ENCODE results near the gene SLC39A2.

Gene SLC39A2

GRCh38 chr14:21047378-21047781 lies 48.3 kb downstream of the SLC39A2 start:
- no peak for DNase-seq (ENCODE audit: low spot score)

GRCh38 chr14:21048638-21049037 lies 49.5 kb downstream of the SLC39A2 start:
- no peak for DNase-seq (ENCODE audit: low spot score)

- DNase-seq (ENCODE audit: low spot score) = no peak
These were observed 50.2 kb downstream of the SLC39A2 start for GRCh38 chr14:21049271-21049673.

- DNase-seq (ENCODE audit: low spot score) = no peak
These were observed 51.5 kb downstream of the SLC39A2 start for GRCh38 chr14:21050597-21050996.
